Stimulated activated CD4-positive, alpha-beta T cell treated with anti-CD3 and anti-CD28 coated beads, Interleukin-12 subunit alpha, Interleukin-12 subunit beta, amount 100 ng/mL, for 24 hours (primary cell): ENCODE results near the gene MYOF.
"Not testable (repeated sequence)": the region's sequence is repeated elsewhere in the genome, so short reads cannot be mapped to it uniquely, and the experiment has no call there.

Experiments used
- DNase-seq, 2 experiments: peaks; one replicate each; pipeline ENCODE4 v3.0.0-alpha.2; 2020; ENCODE audit warnings: low read depth in 2 of 2

The MYOF gene

DNA sequence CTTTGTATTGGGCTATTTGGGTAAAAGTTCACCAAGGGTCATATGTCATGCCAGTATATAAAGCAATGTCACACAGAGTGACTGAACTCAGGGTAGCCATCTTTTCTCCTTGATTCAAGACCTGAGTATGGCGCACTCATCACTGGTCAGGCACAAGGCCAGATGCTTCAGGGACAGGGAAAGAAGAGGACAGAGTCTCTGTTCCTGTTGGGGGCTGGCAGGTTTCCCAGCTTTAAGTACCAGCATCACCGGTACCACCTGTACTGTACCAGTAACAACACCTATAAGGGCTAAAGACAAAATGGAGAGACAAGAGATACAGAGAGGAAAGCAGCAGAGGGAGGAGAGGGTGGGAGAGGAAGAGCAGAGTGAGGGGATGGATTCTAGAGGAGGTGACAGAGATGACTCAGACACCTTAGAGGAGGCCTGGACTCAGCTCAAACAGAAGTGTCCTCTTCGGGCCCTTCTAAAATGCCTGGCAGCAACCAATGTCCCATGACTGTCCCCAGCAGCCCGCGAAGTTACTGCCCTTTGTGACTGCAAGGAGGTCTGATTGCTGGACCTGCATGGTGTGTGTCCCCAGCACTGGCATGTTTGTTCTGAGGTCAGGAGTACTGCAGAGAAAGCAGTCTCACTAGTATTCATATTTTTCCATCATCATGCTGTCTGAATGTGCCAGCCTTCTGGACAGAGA is 191.3 kb downstream of the MYOF start:
- no peak for DNase-seq

- peak; percentile 14 to 47 for DNase-seq
Observed at GRCh38 chr10:93288679-93289634, 193.2 kb downstream of the MYOF start.

GRCh38 chr10:93287775-93288174 is 194.4 kb downstream of the MYOF start:
- DNase-seq, result no peak

DNA sequence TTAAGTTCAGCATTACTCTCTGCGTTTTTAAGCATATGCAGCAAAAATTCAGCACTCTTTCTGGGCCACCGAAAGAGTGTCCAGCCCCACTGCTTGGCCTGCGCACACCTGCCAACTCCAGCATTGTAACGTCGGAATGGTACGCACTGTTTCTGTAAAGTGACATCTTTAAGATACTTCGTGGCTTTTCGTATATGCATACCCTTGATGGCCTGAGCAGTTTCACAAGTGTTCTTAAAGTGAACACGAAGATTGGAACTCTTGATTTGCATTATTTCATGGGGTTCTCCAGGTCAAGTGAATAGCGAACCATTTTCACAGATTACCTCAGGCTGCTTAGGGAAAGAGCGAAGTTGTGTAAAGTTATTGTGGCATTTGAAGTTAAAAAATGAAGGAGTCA is 197.9 kb downstream of the MYOF start:
- not testable (repeated sequence) for DNase-seq

DNA sequence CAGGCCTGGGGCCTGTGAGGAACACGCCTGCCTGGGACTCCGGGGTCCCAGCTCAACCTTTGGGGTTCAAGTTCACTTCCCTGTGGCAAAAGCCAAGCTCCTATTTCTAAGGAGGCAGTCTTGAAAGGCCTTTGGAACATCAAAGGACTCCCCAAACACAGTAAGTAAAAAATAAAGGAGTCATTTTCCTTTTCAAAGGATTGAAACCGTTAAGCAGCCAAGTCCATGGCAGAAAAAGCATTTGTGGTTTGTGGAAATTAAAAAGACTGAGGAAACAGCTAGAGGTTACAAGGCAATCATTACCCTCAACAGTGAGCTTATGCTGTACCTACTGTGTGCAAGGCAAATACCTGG is 200.8 kb downstream of the MYOF start:
- no peak for DNase-seq

DNA sequence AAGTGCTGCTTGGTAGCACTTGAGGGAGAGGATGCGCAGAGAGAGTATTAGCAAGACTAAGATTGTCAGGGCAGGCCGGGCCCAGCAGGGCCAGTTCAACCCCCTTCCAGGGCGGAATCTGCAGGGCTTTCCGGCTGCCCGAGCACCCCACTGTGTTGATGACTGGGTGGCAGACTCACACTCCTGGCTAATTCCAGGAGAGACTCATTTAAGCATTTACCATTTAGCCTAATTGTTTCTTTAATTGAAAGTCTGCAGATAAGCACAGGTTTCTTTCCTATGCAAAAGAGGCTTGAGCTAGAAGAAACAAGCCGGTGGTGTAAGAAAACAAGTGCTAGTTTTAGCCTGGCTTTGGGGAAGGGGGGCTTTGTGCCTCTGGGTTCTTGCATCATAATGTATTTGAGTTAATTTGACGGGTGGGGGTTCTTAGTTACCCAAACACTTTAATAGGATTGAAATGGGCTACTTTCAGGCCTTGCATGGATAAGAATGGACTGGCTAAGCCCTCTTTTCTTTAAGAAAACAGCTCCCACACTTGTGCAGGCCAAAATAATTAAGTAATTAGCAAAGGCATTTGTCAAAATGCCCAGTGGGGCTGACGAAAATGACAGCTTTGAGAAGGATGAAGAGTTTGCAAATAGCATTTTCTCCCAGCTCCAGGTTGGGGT is 201.3 kb downstream of the MYOF start:
- no peak for DNase-seq

GRCh38 chr10:93280121-93280698 is 201.9 kb downstream of the MYOF start:
- DNase-seq, result no peak

- DNase-seq, result no peak
Observed at GRCh38 chr10:93277360-93277759, 204.8 kb downstream of the MYOF start.

GRCh38 chr10:93274419-93274818 is 207.7 kb downstream of the MYOF start:
- DNase-seq, result no peak

GRCh38 chr10:93272884-93273675 is 209.1 kb downstream of the MYOF start:
- no peak for DNase-seq

GRCh38 chr10:93271347-93271746 is 210.8 kb downstream of the MYOF start:
- DNase-seq, result no peak

DNA sequence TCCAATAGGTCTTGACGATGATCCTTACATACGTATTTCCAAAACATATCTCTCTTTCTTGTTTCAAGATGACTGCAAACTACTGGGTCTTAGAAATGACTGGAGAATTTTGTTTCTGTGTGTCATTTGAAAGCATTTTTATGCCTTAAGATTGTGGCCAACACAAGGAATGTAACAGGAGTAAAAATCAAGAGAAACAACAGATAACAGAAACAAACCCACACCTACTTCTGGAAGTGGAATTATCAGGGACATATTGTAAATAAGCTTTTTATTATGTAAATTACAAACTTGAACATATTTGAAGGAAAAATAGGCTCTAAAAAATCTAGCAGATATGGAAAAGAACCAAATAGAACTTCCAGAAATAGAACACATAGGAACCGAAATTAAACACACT is 212.9 kb downstream of the MYOF start:
- DNase-seq, result no peak

DNA sequence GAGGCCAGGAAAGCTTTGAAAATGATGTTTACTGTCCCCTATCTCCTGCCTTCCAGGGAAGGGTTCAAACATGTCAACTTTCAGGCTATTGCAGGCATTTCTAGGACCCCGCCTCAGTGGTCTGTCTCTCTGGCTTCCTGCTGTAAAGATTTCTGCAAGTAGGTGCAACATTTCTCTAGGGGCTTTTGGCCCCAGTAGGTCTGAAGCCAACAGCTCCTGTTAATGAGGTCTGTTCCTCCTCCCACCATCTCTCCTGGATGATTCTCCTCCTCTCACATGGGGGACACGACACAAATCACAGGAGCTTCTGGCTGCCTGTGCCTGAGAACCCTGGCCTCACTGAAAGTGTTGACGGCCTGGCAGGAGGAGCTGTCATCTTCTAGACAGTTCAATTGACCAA is 214.1 kb downstream of the MYOF start:
- no peak for DNase-seq

GRCh38 chr10:93267521-93267920 is 214.6 kb downstream of the MYOF start:
- no peak for DNase-seq

- DNase-seq, result no peak
Observed at GRCh38 chr10:93266858-93267257, 215.3 kb downstream of the MYOF start.

- no peak for DNase-seq
Observed at GRCh38 chr10:93261961-93262610, 220.0 kb downstream of the MYOF start.

DNA sequence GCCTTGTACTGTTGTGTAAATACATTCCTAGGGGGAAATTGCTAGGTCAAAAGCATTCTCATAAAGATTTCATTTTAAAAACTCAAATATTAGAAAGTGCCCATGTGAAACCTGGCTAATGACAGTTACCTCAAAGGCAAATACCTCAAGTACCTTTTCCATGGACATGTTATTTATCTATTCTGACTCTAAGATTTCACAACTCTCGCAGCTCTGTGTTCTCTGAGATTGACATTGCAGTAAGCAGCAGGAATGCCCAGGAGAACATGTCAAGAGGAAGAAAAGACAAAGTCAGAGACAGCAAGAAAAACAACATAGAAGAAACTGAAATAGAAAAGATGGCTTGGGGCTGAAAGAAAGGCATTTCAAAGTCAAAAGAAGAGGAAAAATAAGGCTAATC is 221.0 kb downstream of the MYOF start:
- no peak for DNase-seq

- DNase-seq, result no peak
Observed at GRCh38 chr10:93259126-93259525, 223.0 kb downstream of the MYOF start.
